Activated B cell treated with CpG ODN at 0.5 μM for 24 hours (primary cell): Measurements from ENCODE around the gene SSR4. TPM values are rescaled to one million over a fixed set of nuclear protein-coding genes. Genes with fewer than 3 reads are reported as not detected.

Experiments
- ATAC-seq: fragments of 200-7000 bp; cut with Tn5 transposase; one replicate; pipeline ENCODE4 v1.10.0; 2021; ENCODE audit warnings: low read depth, mild to moderate bottlenecking, moderate library complexity
- CTCF ChIA-PET: fragments of 350-600 bp; sonication (Branson Sonifier 250); formaldehyde crosslinking; loops from one replicate; lab custom pipeline; 2021; ENCODE audit warnings: antibody characterized with exemption; lab: Charles Lee
- POLR2A ChIA-PET: fragments of 350-600 bp; sonication (Branson Sonifier 250); formaldehyde crosslinking; loops from one replicate; lab custom pipeline; 2021; ENCODE audit warnings: antibody characterized with exemption; lab: Charles Lee
- DNase-seq: peaks from one replicate; pipeline ENCODE4 v3.0.0; 2022
- H3K27ac Mint-ChIP-seq: one replicate; pipeline ENCODE4 v1.8.0; 2020; ENCODE audit warnings: mixed read lengths
- H3K27me3 Mint-ChIP-seq: one replicate; pipeline ENCODE4 v1.8.0; 2021; ENCODE audit warnings: mixed read lengths
- H3K36me3 Mint-ChIP-seq: one replicate; pipeline ENCODE4 v1.8.0; 2021; ENCODE audit warnings: low read depth, mixed read lengths
- H3K4me1 Mint-ChIP-seq: one replicate; pipeline ENCODE4 v1.8.0; 2021; ENCODE audit warnings: mixed read lengths
- H3K4me3 Mint-ChIP-seq: one replicate; pipeline ENCODE4 v1.8.0; 2020; ENCODE audit warnings: mild to moderate bottlenecking, mixed read lengths
- H3K9me3 Mint-ChIP-seq: one replicate; pipeline ENCODE4 v1.8.0; 2020; ENCODE audit warnings: mixed read lengths
- CTCF ChIP-seq: fragments of 200-600 bp; IDR thresholded peaks from one replicate; pipeline ENCODE4 v1.8.0; 2022; ENCODE audit warnings: antibody characterized with exemption, mild to moderate bottlenecking
- intact Hi-C: fragments of 100-400 bp; cut with micrococcal nuclease; formaldehyde crosslinking; loops from one replicate; pipeline ENCODE4 v1.15.1; 2024
- total RNA-seq: library from RNA; stranded (reverse); gene quantifications from 2 replicates; pipeline ENCODE4 v1.2.3, GENCODE V29; 2022

Gene SSR4
- total RNA-seq, 1 donor from 2014 or later: 160 TPM

- CTCF ChIA-PET: no interaction called here
- intact Hi-C loops: no loop called here
- H3K27ac Mint-ChIP-seq: no peak overlapping the region
These were observed 12.6 kb downstream of the SSR4 start for GRCh38 chrX:153806999-153807575.

GRCh38 chrX:153807976-153808375 lies 13.5 kb downstream of the SSR4 start:
- Mint-ChIP-seq H3K9me3 (no peaks in the 10 kb centered on the region), H3K4me1 (no peaks in the 10 kb centered on the region), H3K36me3 (no peaks in the 10 kb centered on the region), H3K27ac (no peak overlapping the region), H3K27me3 (no peaks in the 10 kb centered on the region), H3K4me3 (no peak overlapping the region)
- TF ChIP-seq CTCF: no peak
- POLR2A ChIA-PET: interaction anchor here (0.6 kb wide), 1 partner anchor 34 kb away, joined by 3 read pairs; no protein-coding TSS in a partner anchor
- DNase-seq: no peak
- intact Hi-C loops: no loop called here
- ATAC-seq: no peak
- CTCF ChIA-PET: no interaction called here

More at GRCh38 chrX:153806999-153807575, 12.6 kb downstream of the SSR4 start:
- TF ChIP-seq CTCF: no peak
- Mint-ChIP-seq H3K4me3 (no peak overlapping the region), H3K27me3 (no peaks in the 10 kb centered on the region), H3K4me1 (no peaks in the 10 kb centered on the region), H3K36me3 (no peaks in the 10 kb centered on the region), H3K9me3 (no peaks in the 10 kb centered on the region)
- ATAC-seq (no peak), DNase-seq (no peak)
- POLR2A ChIA-PET: no interaction called here

- H3K4me3 Mint-ChIP-seq: no peak overlapping the region
- ChIA-PET CTCF (no interaction called here), POLR2A (no interaction called here)
- DNase-seq (no peak), ATAC-seq (no peak)
- H3K27ac Mint-ChIP-seq: no peak overlapping the region
- intact Hi-C loops: no loop called here
- TF ChIP-seq CTCF: no peak
- no peaks in the 10 kb centered on the region for H3K36me3 Mint-ChIP-seq
- peaks cover 8% of the 10 kb centered on the region for H3K27me3 Mint-ChIP-seq
- H3K4me1 Mint-ChIP-seq: peaks cover 7% of the 10 kb centered on the region
- H3K9me3 Mint-ChIP-seq: no peaks in the 10 kb centered on the region
These were observed 17.8 kb downstream of the SSR4 start for GRCh38 chrX:153812220-153812619.

GRCh38 chrX:153813161-153813560 lies 18.7 kb downstream of the SSR4 start:
- Mint-ChIP-seq H3K9me3 (no peaks in the 10 kb centered on the region), H3K4me3 (no peak overlapping the region), H3K27me3 (peaks cover 8% of the 10 kb centered on the region), H3K4me1 (peaks cover 7% of the 10 kb centered on the region), H3K27ac (no peak overlapping the region), H3K36me3 (no peaks in the 10 kb centered on the region)
- CTCF ChIA-PET: no interaction called here
- intact Hi-C loops: no loop called here
- no peak for DNase-seq
- TF ChIP-seq CTCF: no peak
- no peak for ATAC-seq
- POLR2A ChIA-PET: no interaction called here

GRCh38 chrX:153814591-153815315 lies 20.3 kb downstream of the SSR4 start:
- ATAC-seq: no peak
- Mint-ChIP-seq H3K36me3 (no peaks in the 10 kb centered on the region), H3K4me3 (no peak overlapping the region), H3K27ac (peak overlapping the region; percentile 35), H3K27me3 (peaks cover 12% of the 10 kb centered on the region), H3K9me3 (no peaks in the 10 kb centered on the region), H3K4me1 (peaks cover 7% of the 10 kb centered on the region)
- intact Hi-C loops: loop anchor here (5.0 kb wide), 1 partner anchor 113 kb away; the partner anchor contains the start of gene ARHGAP4
- ChIA-PET CTCF (no interaction called here), POLR2A (no interaction called here)
- TF ChIP-seq CTCF: no peak
- no peak for DNase-seq
